ENCODE measurements around the gene C16orf74.
A peak's percentile ranks its signal among the peaks of the same experiment; 100 is the strongest.

The C16orf74 gene

DNA sequence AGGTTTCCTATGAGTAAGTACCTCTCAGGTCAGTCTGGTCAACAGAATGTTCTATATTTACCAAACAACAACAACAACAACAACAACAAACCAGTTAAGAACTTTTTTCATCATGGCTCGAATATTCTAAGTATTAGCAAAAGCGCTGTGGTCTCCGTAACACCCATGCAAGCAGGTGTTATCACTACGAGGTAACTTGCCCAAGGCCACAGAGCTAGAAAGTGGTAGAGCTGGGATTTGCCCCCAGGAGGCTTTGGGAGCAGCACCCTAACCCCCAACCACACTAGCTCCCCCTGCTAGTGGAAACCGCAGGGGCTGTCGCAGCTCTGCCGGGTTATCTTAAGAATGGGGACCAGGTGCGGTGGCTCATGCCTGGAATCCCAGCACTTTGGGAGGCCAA is 23.9 kb upstream of the C16orf74 start:
- DNase-seq (ENCODE audit: low spot score): no peak

- DNase-seq (ENCODE audit: low spot score): no peak
Measured at GRCh38 chr16:85774136-85774535, 23.2 kb upstream of the C16orf74 start.

GRCh38 chr16:85773044-85773443 is 22.1 kb upstream of the C16orf74 start:
- DNase-seq (ENCODE audit: low spot score): no peak

DNA sequence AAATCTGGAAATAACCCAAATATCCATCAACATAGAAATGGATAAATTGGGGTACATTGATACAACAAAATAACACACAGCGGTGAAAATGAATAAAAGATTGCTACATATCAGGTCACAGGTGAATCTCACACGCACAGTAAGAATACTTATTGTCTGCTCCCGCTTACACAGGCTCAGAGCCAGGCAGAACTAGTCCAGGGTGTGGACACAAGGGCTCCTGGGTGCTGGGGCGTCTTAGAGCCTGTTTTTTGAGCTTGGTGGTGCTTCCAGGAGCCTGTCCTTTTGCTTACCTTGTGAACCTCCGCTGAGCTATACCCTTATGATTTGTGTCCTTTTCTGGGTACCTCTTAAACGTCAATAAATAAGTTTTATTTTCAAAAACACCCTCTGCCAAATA is 19.8 kb upstream of the C16orf74 start:
- DNase-seq (ENCODE audit: low spot score): no peak

DNA sequence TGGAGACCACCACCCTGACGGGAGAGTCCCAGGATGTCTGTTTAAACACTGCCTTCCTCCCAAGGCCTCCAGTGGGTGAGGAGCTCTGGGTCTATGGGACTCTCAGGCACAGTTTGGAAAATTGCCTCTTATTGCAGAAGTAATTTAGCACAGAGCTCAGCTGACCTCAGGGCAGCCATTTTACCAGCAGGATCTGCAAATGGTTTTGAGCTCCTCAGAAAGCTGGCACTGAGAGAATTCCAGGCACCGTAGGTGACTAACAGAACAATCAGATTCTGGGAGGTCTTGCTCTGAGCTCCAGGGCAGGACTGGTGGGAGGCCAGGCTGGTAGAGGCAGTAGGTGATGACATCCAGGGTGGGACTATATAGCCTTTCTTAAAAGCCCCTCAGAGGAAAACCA is 17.3 kb upstream of the C16orf74 start:
- no peak for DNase-seq (ENCODE audit: low spot score)

GRCh38 chr16:85767531-85767930 is 16.6 kb upstream of the C16orf74 start:
- peak; percentile 93 for DNase-seq (ENCODE audit: low spot score)

DNA sequence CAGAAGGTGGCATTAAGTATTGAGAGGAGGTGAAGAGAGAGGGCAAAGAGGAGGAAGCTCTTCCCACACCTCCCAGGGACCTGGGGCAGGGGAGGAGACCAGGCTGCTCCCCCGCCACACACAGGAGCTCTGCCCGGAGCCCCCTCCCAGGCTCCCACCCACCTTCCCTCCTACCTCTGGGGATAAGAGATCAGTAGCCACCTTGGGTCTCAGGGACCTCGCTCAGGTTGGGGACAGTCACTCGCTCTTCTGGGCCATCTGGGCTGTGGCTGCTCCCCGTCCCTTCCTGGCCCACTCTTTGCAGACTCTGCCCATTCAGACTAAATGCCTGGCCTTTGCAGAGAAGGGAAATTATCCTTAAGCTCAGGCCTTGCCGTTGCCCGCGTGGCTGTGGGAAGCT is 14.9 kb upstream of the C16orf74 start:
- no peak for DNase-seq (ENCODE audit: low spot score)

DNA sequence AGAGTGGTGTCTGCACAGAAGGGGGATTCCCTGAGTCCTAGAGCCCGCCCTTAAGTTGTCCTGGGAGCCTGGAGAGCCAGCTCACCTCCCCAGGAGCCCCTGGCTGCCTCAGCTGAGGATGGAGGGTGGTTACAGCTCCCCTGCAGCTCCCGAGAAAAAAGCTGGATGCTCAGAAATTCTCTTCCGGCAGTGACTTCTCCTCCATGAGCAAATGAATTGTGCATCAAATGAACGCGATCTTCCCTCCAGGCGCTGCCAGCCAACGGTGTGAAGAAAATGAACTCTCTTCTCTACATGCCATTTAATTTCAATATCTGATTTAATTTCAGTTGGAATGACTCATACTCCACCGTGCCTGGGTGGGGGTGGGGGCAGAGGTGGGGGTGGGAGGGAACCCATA is 14.3 kb upstream of the C16orf74 start:
- no peak for DNase-seq (ENCODE audit: low spot score)

- DNase-seq (ENCODE audit: low spot score): no peak
Measured at GRCh38 chr16:85763616-85764015, 12.7 kb upstream of the C16orf74 start.

DNA sequence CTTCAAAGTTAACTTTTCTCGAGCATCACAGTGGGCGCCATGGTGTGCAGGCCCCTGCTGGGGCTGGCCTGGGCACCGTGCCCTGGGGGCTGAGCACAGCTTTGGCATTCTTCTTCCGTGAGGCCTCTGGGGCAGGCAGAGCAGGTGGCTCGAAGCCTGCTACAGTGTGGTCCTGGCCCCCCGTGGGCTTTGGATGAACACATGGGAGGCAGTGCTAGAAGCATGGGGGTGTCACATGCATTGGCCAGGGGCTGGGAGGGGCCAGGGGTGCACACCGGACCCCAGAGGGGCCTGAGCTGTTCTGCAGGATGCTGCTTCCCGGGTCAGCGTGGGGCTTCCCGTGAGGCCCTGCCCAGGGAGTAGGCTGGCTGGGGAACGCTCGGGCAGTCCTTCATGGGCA is 12.1 kb upstream of the C16orf74 start:
- DNase-seq (ENCODE audit: low spot score): no peak

- DNase-seq (ENCODE audit: low spot score): no peak
Measured at GRCh38 chr16:85761861-85762260, 11.0 kb upstream of the C16orf74 start.

- DNase-seq (ENCODE audit: low spot score): no peak
Measured at GRCh38 chr16:85759631-85760419, 8.9 kb upstream of the C16orf74 start.

DNA sequence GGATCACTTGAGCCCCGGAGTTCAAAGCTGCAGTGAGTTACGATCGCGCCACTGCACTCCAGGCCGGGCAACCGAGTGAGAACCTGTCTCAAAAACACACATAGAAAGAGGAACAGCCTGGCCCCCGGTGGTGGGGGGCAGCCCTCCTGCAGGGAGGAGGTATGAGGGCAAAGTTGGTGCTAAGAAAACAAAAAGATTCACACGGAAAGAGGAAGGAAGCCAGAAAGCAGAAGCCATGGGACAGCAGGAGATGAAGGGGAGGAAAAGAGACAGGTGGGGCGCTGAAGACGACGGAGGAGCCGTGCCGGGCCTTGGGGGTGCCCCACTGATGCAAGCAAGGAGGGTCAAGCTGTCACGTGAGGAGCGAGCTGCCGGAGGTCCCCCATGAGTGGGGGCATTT is 8.2 kb upstream of the C16orf74 start:
- DNase-seq (ENCODE audit: low spot score): no peak

DNA sequence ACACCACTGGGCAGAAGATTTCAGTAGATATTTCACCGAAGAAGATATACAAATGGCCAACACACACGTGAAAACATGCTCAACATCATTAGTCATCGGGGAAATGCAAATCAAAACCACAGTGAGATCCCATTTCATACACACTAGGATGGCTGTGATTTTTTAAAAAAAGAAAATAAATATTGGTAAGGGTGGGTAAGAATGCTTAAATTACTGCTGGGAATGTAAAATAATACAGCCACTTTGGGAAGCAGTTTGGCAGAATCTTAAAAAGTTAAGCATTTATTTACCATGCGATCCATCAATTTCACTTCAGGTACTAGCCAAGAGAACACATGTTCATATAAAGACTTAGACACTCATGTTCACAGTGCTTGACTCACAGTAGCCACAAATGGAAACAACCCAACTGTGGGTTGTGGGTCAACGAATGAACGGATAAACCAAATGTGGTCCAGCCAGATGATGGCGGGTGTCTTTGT is 6.5 kb upstream of the C16orf74 start:
- no peak for DNase-seq (ENCODE audit: low spot score)

DNA sequence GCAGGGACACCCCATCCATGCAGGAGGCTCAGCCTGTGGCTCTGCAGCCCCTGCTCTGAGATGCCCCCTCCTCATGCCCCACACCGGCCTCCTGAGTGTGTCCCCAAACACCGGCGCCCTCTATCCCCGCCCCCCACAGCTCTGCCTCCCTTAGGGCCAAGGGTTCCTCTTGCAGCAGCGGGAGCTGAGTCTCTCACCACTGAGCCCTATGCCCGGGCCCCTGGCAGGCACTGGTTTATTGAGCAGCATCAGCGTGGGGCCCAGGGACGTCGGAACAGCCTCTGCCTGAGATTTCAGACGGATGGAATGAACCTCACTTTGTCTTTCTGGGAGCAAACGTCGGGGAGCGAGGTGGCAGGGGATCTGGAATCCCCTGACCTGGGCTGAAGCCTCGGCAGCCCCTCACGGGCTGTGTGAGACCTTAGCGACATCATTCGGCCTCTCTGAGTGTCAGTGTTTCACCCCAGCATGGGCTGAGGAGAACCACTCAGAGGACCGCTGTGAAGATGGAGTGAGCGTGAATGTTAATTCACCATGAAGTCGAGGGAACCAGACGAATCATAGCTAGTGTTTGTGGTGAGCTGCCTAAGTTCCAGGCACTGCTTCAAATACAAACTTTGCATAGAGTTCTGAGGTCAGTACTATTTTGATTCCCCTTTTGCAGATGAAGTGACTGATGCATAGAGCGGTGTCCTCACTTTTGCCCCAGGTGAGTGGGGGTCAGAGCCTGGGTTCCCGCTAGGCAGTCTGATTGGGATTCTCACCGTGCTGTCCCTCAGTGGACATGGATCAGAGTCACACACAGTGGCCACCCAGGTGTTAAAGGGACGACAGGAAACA is 5.3 kb upstream of the C16orf74 start:
- DNase-seq (ENCODE audit: low spot score): no peak

DNA sequence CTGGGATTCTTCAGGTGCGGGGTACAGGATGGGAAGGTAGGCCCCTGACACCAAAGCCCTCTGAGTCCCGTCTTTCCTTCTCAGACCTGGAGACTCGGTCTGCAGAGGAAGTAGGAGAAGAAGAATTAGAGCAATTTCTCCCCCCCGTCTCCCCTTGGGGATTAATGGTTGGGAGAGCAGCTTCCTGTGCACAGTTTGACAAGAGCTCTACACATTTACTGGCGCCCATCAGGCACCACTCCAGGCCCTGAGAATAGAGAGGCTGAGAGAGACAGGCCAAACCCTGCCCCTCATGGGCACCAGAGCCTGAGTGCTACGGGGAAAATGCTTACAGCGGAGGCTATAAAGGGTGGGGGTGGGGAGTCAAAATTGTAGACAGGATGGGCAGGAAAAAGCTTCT is 3.5 kb upstream of the C16orf74 start:
- DNase-seq (ENCODE audit: low spot score): no peak

GRCh38 chr16:85753976-85754375 is 3.1 kb upstream of the C16orf74 start:
- DNase-seq (ENCODE audit: low spot score): no peak

GRCh38 chr16:85753559-85753958 is 2.7 kb upstream of the C16orf74 start:
- DNase-seq (ENCODE audit: low spot score): no peak

GRCh38 chr16:85752511-85753420 is 1.9 kb upstream of the C16orf74 start:
- DNase-seq (ENCODE audit: low spot score): no peak

GRCh38 chr16:85751698-85752501 is 1.0 kb upstream of the C16orf74 start:
- no peak for DNase-seq (ENCODE audit: low spot score)

- peak; percentile 89 for DNase-seq (ENCODE audit: low spot score)
Measured at GRCh38 chr16:85750146-85750826, 610 bp downstream of the C16orf74 start.
